Ectodermal cell (in vitro differentiated cells): Measurements from ENCODE around the gene RAB11FIP5.
"Not testable (repeated sequence)": the region's sequence is repeated elsewhere in the genome, so short reads cannot be mapped to it uniquely, and the experiment has no call there.

Source experiments
- H3K27ac ChIP-seq: 2 replicates; pipeline ENCODE4 v1.7.0; 2013; ENCODE audit warnings: mild to moderate bottlenecking, low read depth, low read length; ENCODE audit not compliant: insufficient read depth, poor library complexity, severe bottlenecking
- H3K27me3 ChIP-seq: 2 replicates; pipeline ENCODE4 v1.7.0; 2013; ENCODE audit warnings: mild to moderate bottlenecking, low read length; ENCODE audit not compliant: insufficient read depth, control insufficient read depth, poor library complexity, severe bottlenecking
- H3K36me3 ChIP-seq: one replicate; pipeline ENCODE4 v1.7.0; 2013; ENCODE audit warnings: low read length; ENCODE audit not compliant: control insufficient read depth, insufficient read depth
- H3K4me1 ChIP-seq: one replicate; pipeline ENCODE4 v1.7.0; 2013; ENCODE audit warnings: low read length; ENCODE audit not compliant: control insufficient read depth, insufficient read depth
- H3K4me3 ChIP-seq: 2 replicates; pipeline ENCODE4 v1.7.0; 2013; ENCODE audit warnings: low read depth, low read length, control low read depth; ENCODE audit not compliant: insufficient read depth
- H3K9me3 ChIP-seq: 2 replicates; pipeline ENCODE4 v1.7.0; 2013; ENCODE audit warnings: mild to moderate bottlenecking, low read length, moderate library complexity; ENCODE audit not compliant: control insufficient read depth
- WGBS, 2 experiments: methylation state at CpG; one replicate each; pipeline ENCODE4 v1.1.7; 2013; ENCODE audit warnings: missing lambda C conversion rate in 2 of 2; 5-methylcytosine and 5-hydroxymethylcytosine counted together

The RAB11FIP5 gene

DNA sequence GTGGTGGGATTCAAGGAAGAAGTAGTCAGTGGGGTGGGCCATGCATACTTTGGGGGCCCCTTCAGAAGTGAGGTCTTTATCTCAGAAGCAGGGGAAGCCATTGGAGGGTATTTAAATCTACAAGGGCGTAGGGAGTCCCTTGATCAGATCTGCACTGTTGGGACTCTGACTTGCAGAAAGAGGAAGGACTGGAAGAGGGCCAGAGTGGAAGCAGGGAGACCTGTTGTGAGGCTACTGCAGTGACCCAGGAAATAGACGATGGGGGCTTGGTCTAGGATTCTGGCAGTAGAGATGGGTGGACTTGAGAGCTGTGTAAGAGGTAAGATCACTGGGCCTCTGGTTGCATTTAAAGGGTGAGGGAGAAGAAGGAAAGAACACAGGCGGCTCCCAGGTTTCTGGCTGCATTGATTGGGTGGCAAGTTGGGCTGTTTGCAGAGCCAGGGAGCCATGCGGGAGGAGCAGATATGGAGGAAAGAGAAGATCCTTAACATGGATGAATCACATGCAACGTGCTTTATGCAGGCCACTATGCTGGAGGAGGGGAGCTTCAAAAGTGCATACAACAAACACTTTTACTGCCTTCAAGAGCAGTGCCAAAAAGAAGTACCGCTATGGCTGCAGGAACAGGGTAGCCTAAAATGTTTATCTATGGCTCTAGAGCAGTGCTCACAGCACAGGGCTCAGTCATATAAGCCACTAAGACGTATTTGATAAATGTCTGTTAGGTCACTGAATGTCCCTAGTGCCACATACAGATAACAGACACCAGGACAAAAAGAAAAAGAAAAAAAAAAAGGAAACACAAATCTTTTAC lies 43.5 kb downstream of the RAB11FIP5 start:
- Histone ChIP-seq H3K27ac (no peak overlapping the region), H3K36me3 (no peaks in the 10 kb centered on the region), H3K4me1 (peaks cover 4% of the 10 kb centered on the region), H3K9me3 (no peaks in the 10 kb centered on the region), H3K27me3 (peaks cover 20% of the 10 kb centered on the region), H3K4me3 (no peak overlapping the region)
- WGBS, 2 experiments = 82 to 86% methylated on average over 7 of the region's 7 CpGs

DNA sequence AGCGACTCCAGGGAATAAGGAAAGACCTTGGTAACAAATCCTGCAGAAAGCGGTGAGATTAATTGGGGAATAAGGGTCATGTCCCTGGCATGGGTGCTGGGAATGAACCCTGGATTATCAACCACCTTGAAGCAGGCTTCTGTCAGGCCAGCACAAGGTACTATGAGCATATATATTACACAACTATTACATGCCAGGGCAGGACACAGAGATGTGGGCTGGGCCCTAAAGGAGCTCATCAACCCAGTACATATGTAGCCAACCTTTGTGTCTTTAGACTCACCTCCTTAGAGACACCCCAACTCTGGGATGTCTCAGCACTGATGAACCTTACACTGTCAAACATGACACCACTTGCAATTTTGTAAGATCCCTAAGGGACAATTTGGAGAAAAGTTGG lies 44.6 kb downstream of the RAB11FIP5 start:
- peaks cover 20% of the 10 kb centered on the region for H3K27me3 ChIP-seq
- 89 to 97% methylated on average over 2 of the region's 2 CpGs for WGBS, 2 experiments
- no peaks in the 10 kb centered on the region for H3K9me3 ChIP-seq
- H3K4me1 ChIP-seq = peaks cover 4% of the 10 kb centered on the region
- no peak overlapping the region for H3K4me3 ChIP-seq
- H3K27ac ChIP-seq = no peak overlapping the region
- H3K36me3 ChIP-seq = no peaks in the 10 kb centered on the region

DNA sequence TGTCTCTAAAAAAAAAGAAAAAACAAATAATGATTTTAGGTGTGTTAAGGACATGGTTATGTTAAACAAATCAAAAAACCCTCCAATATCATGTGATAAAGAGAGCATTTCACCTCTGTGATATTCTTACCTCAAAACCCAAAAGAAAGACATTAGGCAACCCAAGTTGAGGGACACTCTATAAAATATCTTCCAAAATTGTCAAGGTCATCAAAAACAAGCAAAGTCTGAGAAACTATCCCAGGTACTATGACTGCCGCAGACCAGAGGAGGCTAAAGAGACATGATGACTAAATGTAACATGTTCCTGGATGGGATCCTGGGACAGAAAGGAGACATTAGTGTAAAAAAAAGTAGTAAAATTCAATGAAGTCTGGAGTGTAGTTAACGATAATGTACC lies 45.7 kb downstream of the RAB11FIP5 start:
- H3K36me3 ChIP-seq = no peaks in the 10 kb centered on the region
- H3K27me3 ChIP-seq = peaks cover 17% of the 10 kb centered on the region
- 94 to 95% methylated on average over 2 of the region's 2 CpGs for WGBS, 2 experiments
- H3K27ac ChIP-seq = no peak overlapping the region
- peaks cover 4% of the 10 kb centered on the region for H3K4me1 ChIP-seq
- H3K4me3 ChIP-seq = no peak overlapping the region
- H3K9me3 ChIP-seq = no peaks in the 10 kb centered on the region

DNA sequence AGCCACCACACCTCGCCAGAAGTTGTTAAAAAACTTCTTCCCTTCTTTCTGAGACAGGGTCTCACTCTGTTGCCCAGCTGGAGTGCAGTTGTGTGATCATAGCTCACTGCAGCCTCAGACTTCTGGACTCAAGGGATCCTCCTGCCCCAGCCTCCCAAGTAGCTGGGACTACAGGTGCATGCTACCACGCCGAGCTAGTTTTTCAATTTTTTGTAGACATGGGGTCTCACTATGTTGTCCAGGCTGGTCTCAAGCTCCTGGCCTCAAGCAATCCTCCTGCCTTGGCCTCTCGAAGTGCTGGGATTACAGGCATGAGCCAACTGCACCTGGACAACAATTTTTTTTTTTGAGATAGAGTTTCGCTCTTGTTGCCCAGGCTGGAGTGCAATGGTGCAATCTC lies 47.7 kb downstream of the RAB11FIP5 start:
- 90 to 96% methylated on average over 5 of the region's 5 CpGs for WGBS, 2 experiments
- H3K27ac ChIP-seq, H3K36me3 ChIP-seq, H3K4me1 ChIP-seq, H3K9me3 ChIP-seq, H3K4me3 ChIP-seq, H3K27me3 ChIP-seq: not testable (repeated sequence)

DNA sequence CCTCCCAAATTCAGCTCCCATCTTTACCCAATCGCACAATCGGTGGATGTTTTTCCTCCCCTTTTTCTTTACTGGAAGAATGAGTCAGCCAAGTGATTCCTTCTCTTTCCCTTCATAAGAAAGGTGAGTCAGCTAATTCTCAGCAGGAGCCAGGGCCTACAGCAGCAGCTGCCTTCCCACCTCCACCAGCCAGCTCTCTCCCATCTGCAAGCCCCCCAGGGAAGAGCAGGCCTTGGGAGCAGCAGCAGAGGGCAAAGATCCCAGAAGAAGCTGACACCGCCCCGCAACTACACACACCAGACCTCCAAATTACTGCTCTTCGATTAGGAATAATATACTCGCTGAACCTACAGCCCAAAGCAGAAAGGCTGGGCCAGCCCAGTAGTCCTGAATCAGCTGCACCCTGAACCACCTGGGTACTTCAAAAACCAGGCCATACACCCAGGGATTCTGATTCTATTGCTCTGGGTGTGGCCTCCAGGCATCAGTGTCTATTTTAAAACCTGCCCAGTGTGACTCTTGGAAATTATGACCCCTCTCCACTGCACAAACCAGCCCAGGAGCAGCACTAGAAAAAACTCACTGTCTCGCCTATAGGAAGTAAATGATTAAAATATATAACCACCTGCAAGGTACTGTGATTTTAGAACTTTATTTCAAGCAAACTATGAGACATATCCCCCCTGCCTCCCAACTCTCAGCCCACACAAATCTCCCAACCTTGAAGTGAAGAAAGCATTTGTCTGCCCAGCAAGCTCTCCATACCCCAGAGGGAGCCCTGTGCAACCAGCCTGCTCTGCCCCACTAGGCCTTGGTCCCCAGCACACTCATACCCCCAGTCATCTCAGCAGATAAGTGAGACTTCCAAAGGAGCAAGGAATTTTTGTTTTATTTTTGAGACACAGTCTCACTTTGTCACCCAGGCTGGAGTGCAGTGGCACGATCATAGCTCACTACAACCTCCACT lies 48.6 kb downstream of the RAB11FIP5 start:
- no peaks in the 10 kb centered on the region for H3K9me3 ChIP-seq
- H3K36me3 ChIP-seq = no peaks in the 10 kb centered on the region
- H3K27ac ChIP-seq = no peak overlapping the region
- no peak overlapping the region for H3K4me3 ChIP-seq
- no peaks in the 10 kb centered on the region for H3K27me3 ChIP-seq
- 58 to 63% methylated on average over 7 to 8 of the region's 8 CpGs for WGBS, 2 experiments
- peaks cover 4% of the 10 kb centered on the region for H3K4me1 ChIP-seq

DNA sequence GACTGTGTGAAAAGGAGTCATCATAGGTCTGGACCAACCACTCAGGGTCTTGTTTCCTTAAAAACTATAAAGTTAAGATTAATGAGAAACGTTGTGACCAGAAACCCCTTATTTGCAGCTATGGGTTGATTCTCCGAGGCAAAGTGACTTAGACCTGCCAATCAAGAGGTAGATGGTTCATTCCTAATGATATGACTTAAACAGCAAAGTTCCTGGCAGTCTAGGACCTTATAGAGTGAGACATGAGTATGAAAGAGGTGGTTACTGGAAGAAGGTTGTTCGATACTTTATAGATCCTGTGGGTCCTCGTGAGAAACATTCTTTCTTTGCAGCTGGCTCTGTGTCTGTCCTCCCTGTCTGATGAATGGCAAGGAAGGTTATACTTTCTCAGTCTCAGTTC lies 49.3 kb downstream of the RAB11FIP5 start:
- Histone ChIP-seq H3K36me3 (no peaks in the 10 kb centered on the region), H3K4me1 (peaks cover 4% of the 10 kb centered on the region), H3K9me3 (no peaks in the 10 kb centered on the region), H3K27me3 (no peaks in the 10 kb centered on the region), H3K4me3 (no peak overlapping the region), H3K27ac (no peak overlapping the region)
- WGBS, 2 experiments = 85 to 86% methylated on average over 4 of the region's 4 CpGs

DNA sequence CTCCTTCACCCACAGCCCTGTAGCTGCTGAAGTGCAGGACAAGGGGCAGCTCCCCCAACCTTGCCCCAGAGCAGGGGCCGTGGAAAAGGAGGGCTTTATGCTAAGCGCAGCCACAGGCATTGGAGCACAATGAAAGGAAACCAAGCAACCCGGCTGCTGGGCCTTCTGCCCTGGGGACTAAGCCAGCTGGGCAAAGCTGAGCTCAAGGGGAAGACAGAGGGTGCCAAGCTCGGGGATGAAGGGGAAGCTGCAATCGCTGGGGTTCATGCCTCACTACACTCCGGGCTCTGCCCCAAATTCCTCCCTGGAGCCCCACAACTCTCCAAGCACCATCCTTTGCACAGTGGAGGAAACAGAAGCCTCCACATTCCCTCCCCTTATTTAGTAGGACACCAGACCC lies 53.6 kb downstream of the RAB11FIP5 start:
- H3K4me1 ChIP-seq = peaks cover 4% of the 10 kb centered on the region
- no peak overlapping the region for H3K27ac ChIP-seq
- no peaks in the 10 kb centered on the region for H3K36me3 ChIP-seq
- no peak overlapping the region for H3K4me3 ChIP-seq
- no peaks in the 10 kb centered on the region for H3K9me3 ChIP-seq
- no peaks in the 10 kb centered on the region for H3K27me3 ChIP-seq
- WGBS, 2 experiments = 86 to 87% methylated on average over 6 of the region's 6 CpGs

DNA sequence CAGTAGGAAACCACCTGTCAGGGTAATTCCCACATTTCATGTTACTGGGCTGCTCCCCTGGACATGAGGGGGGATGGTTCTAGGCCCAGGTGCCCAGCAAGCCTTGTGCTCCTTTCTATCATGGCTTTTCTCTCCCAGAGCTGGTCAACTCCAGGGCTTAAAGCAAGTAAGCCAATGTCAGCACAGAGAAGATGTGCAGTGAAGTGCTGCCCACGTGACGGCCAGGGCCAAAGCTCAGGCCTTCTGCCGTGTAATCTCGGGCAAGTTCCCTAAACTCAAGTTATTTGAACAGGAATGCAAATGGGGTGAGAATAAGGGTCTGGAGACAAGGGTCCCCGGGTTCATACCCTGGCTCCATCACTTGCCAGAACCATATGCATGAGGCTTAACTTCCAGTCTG lies 57.8 kb downstream of the RAB11FIP5 start:
- 86 to 88% methylated on average over 5 of the region's 5 CpGs for WGBS, 2 experiments
- no peaks in the 10 kb centered on the region for H3K27me3 ChIP-seq
- H3K9me3 ChIP-seq = no peaks in the 10 kb centered on the region
- H3K4me3 ChIP-seq = no peak overlapping the region
- no peaks in the 10 kb centered on the region for H3K4me1 ChIP-seq
- no peaks in the 10 kb centered on the region for H3K36me3 ChIP-seq
- no peak overlapping the region for H3K27ac ChIP-seq

DNA sequence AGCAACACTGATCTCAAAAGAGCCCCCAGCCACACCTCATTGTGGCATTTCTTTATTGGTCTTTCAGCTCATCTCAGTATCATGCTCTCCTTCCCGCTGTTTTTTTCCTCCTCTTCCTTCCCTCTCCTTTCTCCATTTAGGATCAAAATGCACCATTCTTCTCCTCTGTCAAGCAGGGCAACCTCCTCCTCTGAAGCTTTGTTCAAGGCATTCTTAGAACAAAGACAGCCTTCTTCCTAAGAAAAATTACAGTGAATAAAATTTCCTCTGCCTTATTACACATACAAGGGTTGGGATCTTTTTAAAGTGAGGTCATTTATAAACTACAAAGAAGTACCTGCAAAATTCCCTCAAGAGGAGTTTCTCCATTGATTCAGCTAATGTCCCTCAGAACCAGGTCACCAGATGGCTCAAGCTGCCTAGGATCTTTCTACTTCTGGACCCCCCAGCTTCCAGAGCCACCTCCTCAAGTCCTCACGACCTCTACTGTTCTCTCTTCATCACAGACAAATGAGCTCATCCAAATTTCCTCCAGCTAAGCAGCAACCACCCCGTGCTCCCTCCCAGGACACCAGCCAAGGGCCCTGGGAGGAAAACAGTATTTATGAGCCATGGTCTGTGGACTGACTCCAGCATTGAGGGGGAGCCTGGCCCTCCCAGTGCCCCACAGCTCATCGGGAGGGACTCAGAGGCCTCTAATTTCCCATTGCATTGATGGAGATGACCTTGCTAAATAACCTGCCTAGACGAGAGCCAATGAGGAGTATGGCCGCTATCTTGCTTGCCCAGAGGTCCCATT lies 59.2 kb downstream of the RAB11FIP5 start:
- Histone ChIP-seq H3K9me3 (no peaks in the 10 kb centered on the region), H3K27me3 (no peaks in the 10 kb centered on the region), H3K27ac (no peak overlapping the region), H3K4me1 (peaks cover 9% of the 10 kb centered on the region), H3K4me3 (no peak overlapping the region), H3K36me3 (no peaks in the 10 kb centered on the region)
- WGBS, 2 experiments = 89 to 91% methylated on average over 6 of the region's 6 CpGs
